Cortex of kidney (tissue), 1 donor: ENCODE measurements around the gene CELF4.
"Not testable (repeated sequence)": the region's sequence is repeated elsewhere in the genome, so short reads cannot be mapped to it uniquely, and the experiment has no call there.

Experiments
- DNase-seq: peaks from one replicate; lab custom pipeline; 2025; lab: John Stamatoyannopoulos, UW

The CELF4 gene

GRCh38 chr18:37467002-37467662 lies 98.5 kb downstream of the CELF4 start:
- no peak for DNase-seq

DNA sequence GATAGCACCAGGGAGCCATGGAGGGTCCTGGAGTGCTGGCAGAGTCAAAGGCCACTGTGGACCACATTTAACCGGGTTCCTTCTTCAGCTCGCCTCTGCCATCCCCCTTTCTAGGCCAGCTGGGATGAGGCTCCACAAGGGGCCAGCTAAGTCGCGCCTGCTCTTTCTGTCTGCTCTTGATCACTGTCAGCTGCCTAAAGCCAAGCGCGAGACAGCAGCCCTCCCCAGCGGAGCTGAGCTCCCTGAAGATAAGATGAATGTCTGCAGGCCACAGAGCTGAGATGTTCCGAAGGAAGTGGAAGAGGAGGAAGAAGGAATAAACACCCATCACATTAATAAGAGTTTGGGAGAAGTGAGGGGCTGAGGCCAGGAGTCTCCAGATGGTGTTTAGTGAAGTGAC lies 99.6 kb downstream of the CELF4 start:
- DNase-seq: no peak

- no peak for DNase-seq
Observed at GRCh38 chr18:37464257-37464656, 101.3 kb downstream of the CELF4 start.

DNA sequence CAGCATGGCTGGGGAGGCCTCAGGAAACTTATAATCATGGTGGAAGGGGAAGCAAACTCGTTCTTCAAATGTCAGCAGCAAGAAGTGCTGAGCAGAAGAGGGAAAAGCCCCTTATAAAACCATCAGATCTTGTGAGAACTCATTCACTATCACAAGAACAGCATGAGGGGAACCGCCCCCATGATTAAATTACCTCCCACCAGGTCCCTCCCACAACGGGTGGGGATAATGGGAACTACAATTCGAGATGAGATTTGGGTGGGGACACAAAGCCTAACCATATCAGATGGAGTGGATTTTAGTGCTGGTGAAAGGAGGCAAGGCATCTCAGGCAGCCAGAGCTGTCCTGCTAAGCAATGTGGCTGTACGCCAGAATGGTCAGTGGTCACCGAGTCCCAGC lies 104.3 kb downstream of the CELF4 start:
- DNase-seq: not testable (repeated sequence)

DNA sequence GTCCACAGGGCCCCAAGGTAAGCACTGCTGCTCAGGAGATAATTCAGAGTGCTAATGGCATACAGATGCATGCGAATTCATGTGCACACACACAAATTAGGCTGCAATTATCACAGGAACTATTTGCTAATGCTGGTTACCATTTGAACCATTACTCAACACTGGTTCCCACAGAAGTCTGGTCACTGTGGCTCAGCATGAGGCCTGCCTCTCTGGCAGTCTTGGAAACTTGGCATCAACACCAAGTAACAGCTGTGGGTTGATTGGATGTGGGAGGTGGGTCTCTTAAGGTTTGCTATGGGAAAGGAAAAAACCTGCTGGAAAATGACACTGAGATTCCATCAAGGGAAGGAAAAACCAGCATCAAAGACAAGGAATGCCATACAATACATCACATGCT lies 105.0 kb downstream of the CELF4 start:
- no peak for DNase-seq

DNA sequence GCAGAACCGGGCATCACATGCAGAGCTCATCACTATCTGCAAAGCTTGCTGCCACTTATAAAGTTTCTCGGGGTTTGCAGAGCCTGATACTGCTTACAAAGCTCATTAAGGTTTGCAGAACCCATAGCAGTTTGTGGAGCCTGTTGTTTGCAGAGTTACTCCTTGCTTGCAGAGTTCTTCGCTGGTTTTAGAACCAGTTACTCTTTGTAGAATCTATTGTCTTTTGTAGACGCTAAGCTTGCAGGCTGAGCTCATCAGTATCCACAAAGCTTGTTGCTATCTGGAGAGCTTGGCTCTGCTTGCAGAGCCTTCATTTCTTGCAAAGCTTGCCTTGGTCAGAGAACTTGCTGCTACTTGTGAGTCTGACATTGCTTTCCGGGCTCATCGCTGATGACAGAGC lies 106.9 kb downstream of the CELF4 start:
- DNase-seq: no peak

GRCh38 chr18:37457753-37458152 lies 107.8 kb downstream of the CELF4 start:
- DNase-seq: no peak

DNA sequence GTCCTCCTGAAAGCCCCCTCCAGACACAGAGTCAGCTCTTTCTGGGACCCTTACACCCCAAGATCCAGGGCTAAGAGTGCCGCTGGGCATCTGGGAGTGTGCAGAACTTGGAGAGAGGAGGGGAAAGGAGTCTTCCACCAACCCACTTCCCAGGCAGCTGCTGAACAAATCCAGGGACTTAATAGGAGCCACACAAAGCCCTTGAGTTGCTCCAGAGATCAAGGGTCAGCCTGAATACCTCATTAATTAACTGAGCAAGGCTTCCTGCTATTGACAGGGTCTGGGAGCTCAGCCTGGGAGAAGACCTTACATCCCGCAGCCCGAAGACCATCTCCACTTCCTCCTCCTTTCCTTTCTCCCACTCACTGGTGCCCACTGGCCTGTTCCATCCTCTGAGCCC lies 108.3 kb downstream of the CELF4 start:
- DNase-seq: no peak

DNA sequence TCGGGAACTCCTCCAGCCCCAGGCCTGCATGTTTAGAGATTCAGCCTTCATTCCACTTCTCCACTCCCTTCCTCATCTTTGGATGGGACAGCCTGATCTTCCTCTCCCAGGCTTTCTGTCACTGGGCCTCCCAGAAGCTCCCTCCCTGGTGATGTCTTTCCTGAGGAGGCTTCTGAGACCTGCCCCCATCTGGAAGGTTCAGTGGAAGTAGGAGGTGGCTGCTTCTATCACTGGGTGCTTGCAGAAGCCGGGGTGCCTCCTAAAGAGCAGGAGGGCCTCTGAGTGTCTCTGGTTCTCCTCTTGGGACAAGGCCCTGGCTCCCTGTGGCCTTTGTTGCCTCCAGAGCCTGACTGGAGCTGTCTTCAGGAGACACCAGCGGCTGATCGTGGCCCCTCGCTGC lies 108.7 kb downstream of the CELF4 start:
- no peak for DNase-seq

DNA sequence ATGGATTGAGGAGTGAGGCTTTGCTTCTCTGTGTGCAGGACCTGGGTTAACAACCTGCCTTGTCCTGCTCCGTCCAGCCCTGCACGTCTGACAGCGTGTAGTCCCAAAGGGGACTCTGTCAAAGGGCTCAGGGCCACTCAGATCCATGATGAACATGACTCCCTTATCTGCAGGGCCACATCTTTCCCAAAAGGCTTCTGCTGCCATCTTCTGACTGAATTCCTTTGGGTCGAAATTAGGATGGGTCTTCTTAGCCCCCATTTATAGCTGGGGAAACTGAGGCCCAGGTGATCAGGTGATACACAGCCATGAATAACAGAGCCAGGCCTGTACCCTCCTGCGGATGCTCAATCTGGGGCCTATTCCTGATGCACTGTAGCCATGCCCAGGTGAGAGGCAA lies 109.2 kb downstream of the CELF4 start:
- no peak for DNase-seq

DNA sequence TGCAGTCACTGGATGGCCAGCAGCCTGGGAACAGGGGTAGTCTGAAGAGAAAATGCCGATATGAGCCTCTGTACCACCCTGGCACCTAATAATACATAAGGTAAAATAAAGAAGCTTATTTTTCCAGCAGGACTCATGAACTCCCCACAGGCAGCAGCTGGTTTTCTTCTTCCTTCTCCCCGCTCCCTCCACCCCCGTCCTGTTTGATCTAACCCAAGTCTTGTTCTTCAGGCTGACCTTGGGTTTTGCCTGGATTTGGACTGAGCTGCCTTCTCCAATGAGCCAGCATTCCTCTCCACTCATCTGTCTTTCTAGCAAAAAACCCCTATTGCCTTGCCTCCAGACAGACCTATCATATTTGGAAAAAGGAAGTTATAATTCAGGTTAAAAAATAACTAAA lies 111.8 kb downstream of the CELF4 start:
- no peak for DNase-seq

DNA sequence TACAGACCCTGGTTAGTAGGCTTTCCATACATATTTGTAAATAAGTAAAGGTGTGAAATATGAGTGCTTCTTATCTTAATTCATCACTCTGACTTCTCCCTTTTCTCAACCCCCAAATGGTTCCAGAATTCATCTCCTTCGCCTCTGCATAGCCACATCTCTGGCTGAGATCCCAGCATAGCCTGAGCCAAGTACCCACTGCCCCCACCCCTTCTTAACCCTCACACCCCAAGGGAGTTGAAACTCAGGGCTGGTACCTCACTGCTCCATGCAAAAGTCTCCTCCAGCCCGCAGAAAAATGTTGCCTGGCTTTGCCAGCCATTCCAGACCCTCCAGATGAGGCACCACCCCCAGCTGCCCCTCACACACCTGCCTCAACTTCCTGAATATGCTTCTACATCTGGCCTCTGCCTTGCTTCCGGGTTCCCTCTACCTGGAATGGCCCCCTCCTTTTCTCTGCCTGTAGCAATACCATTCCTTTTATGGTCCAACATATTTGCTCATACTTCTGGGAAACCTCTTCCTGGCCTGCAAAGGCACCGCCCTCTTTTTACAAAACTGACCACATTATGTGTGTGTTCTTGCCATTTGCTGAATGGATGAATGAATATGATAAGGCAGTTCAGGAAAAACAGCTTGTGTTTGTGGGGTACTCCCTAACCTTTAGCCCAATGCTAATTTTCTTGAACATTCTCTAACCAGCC lies 112.8 kb downstream of the CELF4 start:
- no peak for DNase-seq

GRCh38 chr18:37452015-37452414 lies 113.6 kb downstream of the CELF4 start:
- DNase-seq: no peak

DNA sequence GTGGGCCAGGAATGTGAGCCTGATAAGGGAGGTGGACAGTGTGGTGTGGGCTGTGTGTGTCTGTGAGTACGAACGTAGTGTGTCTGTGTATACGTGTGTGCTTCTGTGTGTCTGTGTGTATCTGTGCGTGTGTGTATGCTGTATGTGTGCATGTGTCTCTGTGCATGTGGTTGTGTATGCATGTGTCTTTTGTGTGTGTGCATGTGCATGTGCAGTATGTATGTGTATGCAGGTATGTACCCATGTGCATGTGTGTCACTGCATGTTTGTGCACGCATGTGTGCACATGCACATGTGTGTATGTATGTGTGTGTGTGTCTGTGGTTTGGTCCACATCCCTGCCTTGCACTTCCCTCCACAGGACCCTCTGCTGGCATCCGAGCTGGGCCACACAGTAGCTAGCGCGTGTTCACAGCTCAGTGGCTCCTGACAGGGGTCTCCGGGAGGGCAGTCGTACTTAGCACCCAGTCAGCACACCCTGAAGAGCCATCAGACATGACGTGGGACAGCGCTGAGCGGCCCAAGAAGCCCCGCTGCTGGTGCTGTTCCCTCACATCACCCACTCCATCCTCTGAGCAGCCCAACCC lies 114.3 kb downstream of the CELF4 start:
- DNase-seq: no peak

GRCh38 chr18:37450434-37451132 lies 115.0 kb downstream of the CELF4 start:
- DNase-seq: no peak

DNA sequence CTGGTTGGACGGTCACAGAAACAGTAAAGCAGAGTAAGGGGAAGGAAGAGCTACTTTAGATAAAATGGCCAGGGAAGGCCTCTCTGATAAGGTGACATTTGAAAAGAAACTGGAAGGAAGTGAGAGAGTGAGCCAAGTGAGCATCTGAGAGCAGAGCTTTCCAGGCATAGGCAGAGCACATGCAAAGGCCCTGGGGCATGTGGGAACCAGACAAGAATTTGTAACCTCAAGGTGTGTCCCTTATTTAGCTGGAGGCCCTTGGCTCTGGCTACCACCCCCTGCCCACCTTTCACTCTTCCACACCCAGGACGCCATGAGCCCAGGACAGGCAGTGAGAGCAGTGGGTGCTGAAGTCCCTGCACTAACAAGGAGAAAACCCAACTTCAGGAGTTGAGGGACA lies 116.0 kb downstream of the CELF4 start:
- DNase-seq: no peak

DNA sequence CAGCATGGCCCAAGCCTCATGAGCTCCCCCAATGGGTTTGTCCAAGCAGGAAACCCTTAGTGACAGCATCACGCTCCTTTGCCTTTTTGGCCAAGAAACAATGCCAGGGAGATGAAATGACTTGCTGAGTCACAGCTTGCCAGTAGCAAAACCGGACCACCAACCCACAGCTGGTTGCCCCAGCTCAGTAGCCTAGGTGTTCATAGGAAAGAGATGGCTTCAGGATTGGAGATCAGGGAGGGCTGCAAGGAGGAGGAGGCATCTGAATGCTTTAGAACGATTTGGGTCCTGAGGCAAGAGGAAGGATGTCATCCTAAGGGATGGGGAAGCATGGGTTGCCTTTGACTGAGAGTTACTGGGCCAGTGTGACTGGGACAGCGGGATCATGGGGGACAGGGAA lies 116.7 kb downstream of the CELF4 start:
- DNase-seq: no peak

GRCh38 chr18:37447962-37448888 lies 117.4 kb downstream of the CELF4 start:
- no peak for DNase-seq

DNA sequence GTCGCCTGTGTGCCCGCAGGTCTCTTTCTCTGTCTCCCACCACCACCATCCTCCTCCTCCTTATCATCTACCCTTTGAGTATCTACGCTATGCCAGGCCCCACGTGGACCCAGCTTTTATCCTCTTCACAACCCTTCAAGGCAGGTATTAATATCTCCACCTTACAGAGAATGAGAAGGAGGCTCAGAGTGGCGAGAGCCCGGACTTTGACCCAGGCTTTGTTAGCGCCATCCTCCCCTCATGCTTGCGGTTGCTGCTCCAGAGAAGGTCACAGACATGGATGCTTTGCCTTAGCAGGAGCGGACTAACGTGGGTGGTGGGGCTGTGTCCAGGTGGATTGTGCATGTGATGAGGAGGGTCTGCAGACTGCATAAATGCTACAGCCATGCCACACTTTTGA lies 119.8 kb downstream of the CELF4 start:
- DNase-seq: no peak

GRCh38 chr18:37445368-37445767 lies 120.2 kb downstream of the CELF4 start:
- no peak for DNase-seq

DNA sequence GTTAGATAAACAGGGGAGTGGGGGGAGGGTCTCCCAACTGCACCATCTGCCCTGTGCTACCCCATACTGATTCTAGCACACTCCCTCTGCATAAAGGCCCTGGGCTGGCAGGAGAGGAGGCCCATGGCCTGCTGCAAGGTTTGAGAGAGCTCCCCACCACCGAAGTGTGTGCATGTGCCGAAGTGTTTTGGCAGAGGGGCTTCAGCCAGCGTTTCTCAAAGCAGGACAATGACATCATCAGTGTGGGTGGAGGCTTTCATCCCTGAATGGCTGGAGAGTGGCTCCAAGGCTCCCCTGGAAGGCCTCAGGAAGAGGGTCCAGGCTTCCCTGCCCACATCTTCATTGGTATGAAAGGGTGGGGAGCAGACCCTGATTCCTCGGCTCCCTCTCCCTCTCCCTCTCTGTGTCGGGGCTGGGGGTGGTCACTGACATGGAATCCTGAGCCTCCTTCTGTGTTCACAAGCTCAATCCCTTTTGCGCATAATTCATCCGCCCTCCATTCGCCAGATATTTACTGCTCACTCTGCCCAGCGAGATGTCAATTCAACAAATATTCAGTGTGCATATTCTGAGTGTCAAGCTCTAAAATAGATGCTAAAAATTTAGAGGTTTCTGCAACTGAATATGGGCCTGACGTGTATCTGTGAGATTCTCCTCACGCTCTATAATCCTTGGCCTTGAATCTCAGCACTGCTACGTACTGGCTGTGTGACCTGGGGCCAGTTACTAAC lies 122.1 kb downstream of the CELF4 start:
- no peak for DNase-seq
